HG03175 (cell line): ENCODE data around the gene HRC.

Source experiments
- ATAC-seq: cut with Tn5 transposase; IDR thresholded peaks from one replicate; pipeline ENCODE4 v1.9.1; 2021; ENCODE audit warnings: mild to moderate bottlenecking, moderate library complexity; ENCODE audit not compliant: unreplicated experiment

HRC gene

DNA sequence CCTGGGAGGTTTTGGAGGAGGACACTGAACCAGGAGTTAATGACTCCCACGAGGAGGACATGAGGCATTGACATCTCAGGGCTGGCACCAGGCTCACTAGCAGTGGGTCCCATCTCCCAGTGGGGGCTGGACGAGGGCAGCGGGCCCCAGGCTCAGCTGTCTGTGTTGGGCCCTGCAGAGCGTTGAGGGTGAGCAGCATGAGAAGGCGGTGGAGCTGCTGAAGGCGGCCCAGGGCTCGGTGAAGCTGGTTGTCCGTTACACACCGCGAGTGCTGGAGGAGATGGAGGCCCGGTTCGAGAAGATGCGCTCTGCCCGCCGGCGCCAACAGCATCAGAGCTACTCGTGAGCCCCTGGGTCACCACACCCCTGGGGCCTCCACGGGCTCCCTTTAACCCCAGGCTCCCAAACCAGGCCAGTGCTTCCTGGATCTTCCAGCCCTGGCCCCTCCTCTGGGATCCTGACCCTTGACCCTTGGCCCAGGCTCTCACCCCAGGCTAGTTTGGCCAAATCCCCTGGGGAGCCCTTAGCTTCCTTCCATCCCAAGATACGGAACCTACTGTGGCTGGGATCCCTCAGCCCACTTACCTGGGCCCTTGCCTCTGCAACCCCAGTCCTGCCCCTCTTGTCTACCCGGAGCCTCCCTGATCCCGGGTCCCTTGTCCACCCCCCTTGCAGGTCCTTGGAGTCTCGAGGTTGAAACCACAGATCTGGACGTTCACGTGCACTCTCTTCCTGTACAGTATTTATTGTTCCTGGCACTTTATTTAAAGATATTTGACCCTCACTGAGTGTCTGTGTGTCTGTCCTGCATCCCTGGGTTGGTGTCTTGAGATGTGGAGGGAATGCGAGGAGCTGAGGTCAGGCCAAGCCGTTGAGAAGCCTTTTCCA lies 37.3 kb downstream of the HRC start:
- no peak for ATAC-seq

DNA sequence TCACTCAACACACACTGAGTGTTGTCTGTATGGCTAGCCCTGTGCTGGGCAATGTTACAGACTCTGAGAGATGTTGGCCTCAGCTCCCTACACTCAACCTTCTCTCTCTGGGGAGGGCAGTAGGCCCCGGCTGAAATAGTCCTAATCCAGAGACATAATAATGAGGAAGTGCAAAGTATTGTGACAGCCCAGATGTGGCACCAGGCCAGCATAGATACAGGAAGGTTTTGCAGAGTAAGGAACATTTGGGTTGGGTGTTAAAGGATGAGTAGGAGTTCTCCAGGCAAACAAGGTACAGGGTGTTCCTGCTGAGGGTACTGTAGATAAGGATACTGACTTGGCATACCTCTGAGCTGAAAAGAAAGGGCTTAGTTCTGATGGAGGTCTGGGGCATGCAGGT lies 38.7 kb downstream of the HRC start:
- no peak for ATAC-seq

DNA sequence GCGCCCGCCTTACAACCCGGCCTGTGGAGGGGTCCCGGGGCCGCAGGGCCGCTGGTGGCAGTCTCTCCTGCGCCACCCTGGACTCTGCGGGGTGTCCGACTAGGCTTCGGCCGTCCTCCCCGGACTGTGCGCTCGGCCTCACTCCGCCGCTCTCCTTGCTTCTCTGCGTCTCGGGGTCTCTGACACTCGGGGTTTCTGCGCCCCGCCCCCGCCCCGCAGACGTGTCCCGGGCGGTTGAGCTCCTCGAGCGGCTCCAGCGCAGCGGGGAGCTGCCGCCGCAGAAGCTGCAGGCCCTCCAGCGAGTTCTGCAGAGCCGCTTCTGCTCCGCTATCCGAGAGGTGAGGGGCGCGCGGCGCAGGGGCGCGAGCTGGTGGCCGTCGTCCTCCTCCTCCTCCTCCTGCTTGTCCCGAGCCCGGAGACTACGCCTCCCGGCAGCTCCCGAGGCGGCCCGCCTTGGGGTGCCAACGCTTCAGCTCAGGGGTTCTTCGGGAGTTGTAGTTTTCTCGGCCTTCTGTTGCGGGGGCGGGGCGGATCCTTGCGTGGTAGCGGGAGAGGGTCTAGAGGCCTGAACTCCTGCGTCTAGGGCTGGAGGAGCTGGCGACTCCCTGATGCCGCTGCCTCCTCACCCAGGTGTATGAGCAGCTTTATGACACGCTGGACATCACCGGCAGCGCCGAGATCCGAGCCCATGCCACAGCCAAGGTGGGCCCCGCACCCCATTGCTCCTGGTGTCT lies 40.4 kb downstream of the HRC start:
- no peak for ATAC-seq

DNA sequence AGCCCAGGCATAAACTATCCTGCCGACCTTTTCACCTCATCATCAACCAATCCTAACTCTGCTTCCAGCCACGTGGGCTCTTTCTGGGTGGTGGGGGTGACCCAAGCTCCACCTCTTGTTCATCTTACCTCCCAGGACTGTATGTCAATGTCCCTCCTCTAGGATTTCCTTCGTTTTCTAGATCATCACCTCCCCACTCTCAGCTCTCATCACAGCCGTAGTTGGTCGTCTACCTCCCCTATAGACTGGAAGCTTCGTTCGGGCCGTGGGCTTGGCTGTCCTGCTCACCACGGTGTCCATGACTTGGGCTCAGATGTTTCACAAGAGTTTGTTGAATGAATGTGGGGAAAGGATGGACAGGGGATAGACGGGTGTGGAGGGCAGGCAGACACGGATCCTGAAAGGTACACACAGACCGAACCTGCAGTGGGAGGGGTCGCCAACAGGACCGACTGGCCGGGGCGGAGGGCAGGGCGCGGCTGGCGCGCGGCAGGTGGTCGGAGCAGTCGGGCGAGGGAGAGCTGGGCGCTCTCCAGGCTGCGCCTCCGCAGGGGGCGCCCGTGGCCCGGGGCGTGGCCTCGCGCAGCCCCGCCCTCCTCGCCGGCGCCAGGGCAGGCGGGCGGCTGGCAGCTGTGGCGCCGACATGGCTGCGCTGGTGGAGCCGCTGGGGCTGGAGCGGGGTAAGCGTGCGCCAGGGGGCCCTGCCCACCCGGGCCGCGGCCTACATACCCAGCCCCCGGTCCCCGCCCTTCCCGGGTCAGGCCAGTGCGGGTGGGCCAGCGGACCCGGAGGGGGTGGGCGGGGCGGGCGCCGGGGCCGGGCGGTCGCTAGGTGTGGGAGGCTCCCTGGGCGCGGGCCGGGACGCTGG lies 41.2 kb downstream of the HRC start, which contains the start of gene LIN7B:
LIN7B (plus strand) TSS at position 609 of the 868 bp plus-strand sequence; CDS start at position 644, 35 bp downstream.
- peak; percentile 48 for ATAC-seq

DNA sequence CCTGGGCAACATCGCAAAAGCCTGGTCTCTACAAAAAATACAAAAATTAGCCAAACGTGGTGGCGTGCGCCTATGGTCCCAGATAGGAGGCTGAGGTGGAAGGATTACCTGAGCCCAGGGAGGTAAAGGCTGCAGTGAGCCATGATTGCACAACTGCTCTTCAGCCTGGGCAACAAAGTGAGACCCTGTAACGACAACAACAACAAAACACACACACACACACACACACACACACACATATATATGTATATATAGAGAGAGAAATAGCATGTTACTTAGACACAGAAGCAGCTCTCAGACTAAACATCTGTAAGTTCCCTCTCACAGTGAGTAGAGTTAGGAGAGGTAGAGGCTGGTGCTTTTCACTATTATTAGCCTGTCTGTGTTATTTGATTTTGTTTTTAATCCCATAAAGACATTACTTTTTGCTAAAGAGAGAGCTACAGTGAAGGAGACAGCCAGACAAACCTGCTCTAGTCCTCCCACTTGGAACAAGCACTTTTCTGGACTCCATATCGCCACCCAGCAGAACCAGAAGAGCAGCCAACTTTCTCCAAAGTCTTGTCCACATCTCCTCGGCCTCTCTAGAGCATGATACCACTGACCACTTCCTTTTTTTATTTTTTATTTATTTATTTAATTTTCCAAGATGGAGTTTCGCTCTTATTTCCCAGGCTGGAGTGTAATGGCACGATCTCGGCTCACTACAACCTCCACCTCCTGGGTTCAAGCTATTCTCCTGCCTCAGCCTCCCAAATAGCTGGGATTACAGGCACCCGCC lies 43.8 kb downstream of the HRC start:
- no peak for ATAC-seq

DNA sequence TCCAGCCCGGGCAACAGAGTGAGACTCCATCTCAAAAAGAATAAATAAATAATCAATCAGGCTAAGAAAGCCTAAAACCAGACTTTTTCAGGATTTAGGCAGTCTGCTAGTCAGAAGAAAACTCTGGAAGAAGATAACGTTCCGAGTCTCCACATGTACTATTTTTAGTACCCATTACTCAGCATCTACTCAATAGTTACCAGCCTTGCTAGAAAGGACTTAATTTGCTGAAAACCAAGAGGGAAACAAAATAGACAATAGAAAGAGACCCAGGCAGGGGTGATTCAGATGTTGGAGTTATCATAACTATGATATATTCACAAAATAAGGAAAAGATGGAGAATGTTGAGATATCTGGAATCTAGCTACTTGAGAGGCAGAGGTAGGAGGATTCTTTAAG lies 44.6 kb downstream of the HRC start:
- ATAC-seq, result no peak

DNA sequence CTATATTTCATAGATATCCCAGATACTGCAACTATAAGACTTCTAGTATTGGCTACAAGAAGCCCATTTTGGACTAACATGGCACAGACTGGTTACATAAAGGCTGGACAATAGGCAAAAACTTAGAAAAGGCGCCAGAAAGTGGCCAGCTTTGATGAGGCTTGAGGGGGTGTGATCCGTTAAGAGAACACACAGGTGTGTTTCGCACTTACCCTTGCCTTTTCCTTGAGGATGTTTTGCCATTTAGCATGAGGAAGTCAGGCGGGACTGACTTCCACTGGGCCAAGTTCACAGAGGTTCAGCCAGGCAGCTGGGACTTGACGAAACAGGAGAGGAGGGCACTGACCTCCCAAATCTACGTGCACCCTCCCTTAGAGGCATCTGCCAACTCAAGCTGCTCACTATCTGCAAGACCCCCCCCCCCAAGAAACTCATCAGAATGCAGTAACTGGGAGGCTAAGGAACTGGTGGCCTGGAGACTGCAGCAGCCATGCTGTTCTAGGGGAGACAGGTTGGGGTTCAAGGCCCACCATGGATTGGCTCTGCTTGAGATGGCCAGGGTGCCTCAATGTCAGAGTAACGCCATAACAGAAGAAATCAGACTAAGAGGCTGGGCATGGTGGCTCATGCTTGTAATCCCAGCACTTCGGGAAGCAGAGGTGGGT lies 45.5 kb downstream of the HRC start:
- no peak for ATAC-seq

DNA sequence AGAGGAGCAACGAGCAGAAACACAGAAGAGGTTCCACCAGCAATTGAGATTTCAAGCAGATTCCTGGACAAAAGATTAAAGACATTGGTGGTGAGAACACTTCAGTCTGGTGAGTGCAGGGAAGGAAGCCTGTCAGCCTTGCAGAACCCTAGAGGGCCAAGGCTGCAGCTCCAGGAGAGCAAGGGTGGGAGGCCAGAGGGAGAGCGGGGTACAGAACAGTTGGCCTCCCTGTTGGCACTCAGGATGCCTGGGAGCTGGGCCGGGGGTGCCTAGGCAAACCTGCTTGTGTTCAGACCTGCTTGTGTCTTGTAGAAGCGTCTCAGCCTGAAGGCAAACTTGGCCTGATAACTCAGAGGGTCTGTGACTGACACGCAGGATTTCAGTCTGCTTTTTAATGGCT lies 46.1 kb downstream of the HRC start:
- no peak for ATAC-seq

DNA sequence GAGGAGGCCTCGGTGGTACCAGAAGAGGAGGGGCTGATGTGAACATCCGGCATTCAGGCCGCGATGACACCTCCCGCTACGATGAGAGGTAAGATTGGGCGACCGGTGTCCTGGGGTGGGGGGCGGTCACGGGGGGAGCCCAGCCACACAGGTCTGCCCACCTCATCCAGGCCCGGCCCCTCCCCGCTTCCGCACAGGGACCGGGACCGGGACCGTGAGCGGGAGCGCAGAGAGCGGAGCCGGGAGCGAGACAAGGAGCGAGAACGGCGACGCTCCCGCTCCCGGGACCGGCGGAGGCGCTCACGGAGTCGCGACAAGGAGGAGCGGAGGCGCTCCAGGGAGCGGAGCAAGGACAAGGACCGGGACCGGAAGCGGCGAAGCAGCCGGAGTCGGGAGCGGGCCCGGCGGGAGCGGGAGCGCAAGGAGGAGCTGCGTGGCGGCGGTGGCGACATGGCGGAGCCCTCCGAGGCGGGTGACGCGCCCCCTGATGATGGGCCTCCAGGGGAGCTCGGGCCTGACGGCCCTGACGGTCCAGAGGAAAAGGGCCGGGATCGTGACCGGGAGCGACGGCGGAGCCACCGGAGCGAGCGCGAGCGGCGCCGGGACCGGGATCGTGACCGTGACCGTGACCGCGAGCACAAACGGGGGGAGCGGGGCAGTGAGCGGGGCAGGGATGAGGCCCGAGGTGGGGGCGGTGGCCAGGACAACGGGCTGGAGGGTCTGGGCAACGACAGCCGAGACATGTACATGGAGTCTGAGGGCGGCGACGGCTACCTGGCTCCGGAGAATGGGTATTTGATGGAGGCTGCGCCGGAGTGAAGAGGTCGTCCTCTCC lies 47.4 kb downstream of the HRC start:
- ATAC-seq, result no peak

DNA sequence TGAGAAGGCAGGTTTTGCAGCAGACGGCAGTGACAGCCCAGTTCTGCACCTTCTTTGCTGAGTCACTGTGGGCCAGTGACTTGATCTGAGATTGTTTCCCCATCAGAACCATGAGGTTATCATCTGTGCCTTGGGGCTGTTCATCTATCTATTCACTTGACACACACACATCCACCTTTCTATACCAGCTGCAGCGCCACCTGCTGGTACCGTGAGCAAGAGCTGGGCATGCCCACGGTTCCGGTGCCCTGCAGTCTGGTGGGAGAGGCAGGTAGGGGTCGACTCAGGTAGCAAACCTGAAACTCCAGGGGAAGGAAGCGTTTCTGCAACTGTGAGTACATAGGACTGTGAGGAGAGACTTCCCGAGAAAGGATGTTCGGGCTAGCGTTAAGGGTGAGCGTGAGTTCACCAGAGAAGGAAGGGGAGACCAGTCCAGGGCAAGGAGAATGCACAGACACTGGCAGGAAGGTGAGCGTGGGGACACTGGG lies 48.5 kb downstream of the HRC start:
- ATAC-seq, result no peak

DNA sequence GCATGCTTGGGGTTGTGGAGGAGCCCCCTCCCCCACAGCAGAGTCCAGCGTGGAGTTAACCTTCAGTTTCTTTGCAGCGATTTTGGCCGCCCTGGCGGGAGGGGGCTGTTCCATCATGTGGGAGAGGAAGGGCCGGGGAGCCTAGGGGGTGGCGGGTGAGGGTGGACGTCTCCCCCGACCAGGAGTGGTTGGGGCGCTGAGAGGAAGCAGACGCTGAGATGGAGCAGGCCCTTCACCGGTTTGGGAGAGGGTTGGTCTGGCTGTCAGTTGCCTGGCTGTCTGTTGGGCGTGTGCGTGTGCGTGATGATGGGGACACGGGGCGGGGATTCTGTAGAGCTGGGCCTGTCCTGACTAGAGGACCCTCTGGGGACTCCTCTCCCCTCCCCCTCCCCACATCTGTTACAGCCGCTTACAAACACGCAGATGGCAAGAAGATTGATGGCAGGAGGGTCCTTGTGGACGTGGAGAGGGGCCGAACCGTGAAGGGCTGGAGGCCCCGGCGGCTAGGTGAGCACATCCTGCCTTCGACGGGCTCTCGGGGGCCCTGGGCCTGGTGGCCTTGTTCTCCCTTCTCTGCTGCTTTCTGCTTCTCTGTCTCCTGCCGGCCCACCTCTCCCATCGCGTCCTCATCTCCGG lies 50.8 kb downstream of the HRC start:
- ATAC-seq, result no peak

DNA sequence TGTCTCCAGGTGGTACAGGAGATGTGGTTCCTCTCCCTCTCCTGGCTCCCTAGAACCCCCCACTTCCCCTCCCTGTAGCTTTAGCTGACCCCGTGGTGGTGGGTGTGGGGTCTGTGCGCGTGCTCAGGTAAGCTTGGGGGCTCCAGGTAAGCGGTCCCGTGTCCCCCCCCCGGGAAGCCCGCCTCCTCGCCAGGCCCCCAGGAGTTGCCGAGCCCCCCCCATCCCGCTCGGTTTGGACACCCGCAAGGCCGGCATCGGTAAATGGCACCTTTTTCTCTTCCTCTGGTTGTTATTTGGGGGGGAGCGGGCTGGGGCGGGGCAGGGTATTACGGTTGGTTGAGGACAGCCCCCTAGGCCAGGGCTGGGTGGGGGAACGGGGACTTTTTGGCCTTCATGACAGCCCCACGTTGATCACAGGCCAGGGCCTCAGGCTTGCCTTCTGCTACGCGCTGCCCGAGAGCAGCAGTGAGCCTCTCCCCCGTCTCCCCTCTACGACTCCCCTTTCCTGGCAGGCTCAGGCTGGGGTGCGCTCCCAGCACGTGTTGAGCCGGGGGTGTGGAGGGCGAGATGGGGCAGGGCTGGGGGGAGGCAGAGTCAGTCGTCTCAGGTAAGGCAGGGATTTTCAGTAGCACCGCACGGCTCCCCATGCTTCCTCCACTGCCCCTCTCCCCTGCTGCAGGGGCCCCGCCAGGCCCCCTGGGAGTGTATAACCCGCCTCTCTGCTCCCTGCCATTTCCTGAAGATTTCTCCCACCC lies 51.7 kb downstream of the HRC start:
- ATAC-seq, result no peak

DNA sequence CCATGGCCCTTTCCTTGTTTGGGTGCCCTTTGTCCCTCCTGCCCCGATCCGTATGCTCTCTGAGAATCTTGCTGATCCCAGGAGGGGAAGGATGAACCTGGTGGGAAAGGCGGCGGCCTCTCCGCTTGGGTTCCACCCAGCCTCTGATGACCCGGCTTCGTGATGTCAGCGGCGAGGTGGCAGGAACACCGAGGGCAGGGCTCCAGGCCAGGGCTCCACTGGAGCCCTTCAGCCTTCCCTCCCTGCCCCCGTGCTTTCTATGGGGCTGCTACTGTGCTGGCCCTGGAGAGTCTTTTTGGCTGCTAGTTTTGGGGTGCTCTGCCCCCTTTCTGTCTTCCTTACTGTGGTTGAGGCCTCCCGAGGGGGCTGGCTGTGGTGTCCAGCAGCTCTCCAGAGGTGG lies 52.9 kb downstream of the HRC start:
- no peak for ATAC-seq
